NCI-H2196 (cell line): ENCODE results near the gene AMACR.
"Not testable (repeated sequence)": the region's sequence is repeated elsewhere in the genome, so short reads cannot be mapped to it uniquely, and the experiment has no call there.

Experiments
- DNase-seq: peaks from one replicate; lab custom pipeline; 2025; ENCODE audit not compliant: unreplicated experiment; lab: John Stamatoyannopoulos, UW

Gene AMACR

GRCh38 chr5:34037726-34038125 is 29.9 kb upstream of the AMACR start:
- no peak for DNase-seq

DNA sequence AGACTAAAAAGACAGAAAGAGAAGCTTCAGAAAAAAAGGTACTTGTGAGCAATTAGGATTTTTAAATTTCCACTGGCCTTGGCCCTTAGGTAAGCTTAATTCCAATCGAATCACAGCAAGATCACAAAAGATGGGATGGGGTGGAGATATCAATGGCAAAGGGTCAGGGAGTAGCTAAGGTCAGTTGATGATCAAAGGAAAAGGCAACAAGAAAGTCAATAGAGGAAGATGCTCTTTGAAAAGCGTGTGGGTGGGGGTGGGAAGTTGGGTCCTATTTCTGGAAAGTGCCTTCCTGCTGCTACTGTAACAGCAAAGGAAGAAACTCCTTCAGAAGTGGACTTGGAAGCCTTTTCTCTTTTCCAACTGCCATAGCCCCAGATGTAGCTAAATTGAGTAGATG is 27.9 kb upstream of the AMACR start:
- peak; percentile 40 for DNase-seq

- DNase-seq: no peak
Observed at GRCh38 chr5:34034534-34035327, 26.9 kb upstream of the AMACR start.

DNA sequence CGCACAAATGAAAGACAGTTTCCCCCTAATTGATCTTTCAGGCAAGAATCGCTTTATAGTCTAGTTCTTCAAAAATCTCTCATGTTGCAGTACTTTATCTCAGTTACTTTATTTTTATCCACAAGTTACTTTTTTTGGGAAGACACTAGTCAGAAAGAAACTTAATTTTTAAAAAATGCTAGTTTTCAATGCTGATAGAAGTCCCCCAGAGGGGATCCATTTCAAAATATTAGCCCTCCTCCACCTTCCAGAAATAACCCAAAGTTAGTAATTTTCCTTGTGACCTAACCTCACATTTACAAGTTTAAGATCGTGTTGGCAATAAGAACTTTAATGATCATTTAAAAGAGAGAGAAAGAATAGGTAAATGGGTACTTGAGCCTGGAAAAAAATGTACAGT is 24.1 kb upstream of the AMACR start:
- no peak for DNase-seq

DNA sequence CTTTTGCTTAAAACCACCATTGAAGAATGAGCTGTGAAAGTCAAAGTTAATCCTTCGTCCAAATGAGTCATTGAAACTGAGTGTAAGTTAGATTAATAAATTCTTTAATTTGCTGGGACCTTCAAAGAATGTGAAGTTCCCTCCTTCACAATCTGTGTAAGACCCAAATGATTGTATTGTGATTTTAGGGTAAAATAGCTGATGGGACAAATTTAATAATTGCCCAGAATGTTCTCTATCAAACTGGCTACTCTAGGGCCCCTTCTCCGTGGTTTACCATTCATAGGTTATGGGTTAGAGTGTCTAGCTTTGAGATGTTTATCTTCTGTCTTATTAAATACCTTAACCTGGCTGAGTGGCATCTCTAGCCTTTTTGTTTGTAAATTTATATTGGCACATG is 23.3 kb upstream of the AMACR start:
- DNase-seq: no peak

- DNase-seq: not testable (repeated sequence)
Observed at GRCh38 chr5:34030585-34030984, 22.7 kb upstream of the AMACR start.

DNA sequence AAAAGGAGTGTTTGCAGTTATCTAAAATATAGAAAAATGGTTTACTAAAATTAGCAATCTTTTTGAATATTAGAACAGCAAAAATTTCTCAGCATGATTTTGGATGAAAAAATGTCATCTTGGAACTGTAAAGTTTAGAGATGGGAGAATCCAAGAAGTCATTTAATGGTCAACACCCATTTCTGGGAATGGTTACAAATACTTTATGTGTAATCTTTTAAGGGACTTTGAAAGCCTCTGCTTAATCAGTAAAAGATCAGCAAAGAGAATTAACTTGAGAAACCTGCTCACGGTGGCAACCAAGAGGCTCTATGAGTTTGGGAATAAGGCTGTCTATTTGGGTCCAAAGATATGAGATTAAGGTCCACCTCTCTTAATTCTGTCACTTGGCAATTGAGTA is 22.2 kb upstream of the AMACR start:
- DNase-seq: no peak

GRCh38 chr5:34028349-34028748 is 20.5 kb upstream of the AMACR start:
- no peak for DNase-seq

- peak; percentile 65 for DNase-seq
Observed at GRCh38 chr5:34026089-34026761, 18.4 kb upstream of the AMACR start.

- no peak for DNase-seq
Observed at GRCh38 chr5:34022121-34022705, 14.4 kb upstream of the AMACR start.

- DNase-seq: no peak
Observed at GRCh38 chr5:34021334-34021733, 13.5 kb upstream of the AMACR start.

- no peak for DNase-seq
Observed at GRCh38 chr5:34020726-34021125, 12.9 kb upstream of the AMACR start.

- DNase-seq: no peak
Observed at GRCh38 chr5:34017254-34017653, 9.4 kb upstream of the AMACR start.

GRCh38 chr5:34016750-34017149 is 8.9 kb upstream of the AMACR start:
- no peak for DNase-seq

DNA sequence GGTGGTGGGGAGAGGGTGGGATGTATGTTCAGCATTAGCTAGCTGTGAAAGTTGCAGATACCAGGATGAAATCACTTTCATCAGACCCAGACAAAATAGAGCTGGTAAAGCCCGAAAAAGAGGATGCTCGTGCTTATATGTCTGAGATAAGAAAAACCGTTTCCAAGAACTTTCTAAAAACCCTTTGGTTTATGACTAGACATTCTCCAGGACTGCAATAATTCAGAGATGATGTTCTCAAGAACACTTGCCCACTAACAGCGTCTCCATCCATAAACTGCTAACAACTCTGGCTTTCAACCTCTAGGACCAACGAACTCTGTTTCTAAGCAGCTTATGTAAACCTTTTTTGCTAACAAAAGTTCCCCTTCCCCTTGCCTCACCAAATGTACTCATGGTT is 8.4 kb upstream of the AMACR start:
- DNase-seq: no peak

DNA sequence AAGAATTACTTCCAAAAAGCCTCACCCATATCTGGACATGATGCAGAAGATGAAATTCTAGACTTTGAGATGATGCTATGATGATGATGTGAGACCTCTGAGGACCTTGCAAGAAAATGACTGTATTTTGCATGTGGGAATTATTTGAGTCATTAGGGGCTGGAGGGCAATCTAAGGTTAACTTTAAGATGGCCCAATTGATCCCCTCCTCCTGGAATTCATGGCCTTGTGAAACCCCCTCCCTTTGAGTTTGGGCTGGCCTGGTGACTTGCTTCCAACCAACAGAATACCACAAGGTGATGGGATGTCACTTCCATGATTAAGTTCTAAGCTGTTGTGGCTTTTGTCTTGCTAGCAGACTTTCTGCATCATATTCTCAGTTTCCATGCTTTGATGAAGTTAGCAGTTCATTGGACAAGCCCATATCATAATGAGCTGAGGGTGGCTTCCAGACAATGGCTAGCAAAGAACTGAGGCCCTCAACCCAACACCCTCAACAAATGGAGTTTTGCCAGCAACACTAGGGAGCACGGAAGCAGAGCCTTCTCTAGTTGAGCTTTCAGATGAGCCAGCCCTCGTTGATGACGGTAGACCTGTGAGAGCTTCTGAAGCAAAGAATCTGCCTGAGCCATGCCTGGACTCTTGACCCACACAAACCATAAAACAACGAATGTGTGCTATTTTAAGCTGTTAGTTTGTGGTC is 7.4 kb upstream of the AMACR start:
- DNase-seq: no peak

DNA sequence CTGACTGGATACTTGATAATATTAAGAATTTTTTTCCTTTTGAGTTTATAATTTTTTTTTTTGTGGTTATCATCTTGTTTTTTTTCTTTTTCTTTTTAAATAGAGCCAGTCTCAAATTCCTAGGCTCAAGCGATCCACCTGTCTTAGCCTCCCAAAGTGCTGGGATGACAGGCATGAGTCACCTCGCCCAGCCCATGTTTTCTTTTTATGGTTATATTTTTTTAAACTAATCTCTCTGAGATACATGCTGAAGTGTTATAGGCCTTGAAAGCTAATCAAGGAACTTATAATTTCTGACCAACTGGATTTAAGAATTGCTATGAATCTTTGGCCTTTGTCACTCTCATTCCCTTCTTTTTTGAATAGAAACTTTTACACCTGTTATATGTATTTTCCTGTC is 6.8 kb upstream of the AMACR start:
- no peak for DNase-seq

GRCh38 chr5:34013547-34013946 is 5.7 kb upstream of the AMACR start:
- no peak for DNase-seq

- peak; percentile 56 for DNase-seq
Observed at GRCh38 chr5:34012791-34013190, 4.9 kb upstream of the AMACR start.

GRCh38 chr5:34011536-34011935 is 3.7 kb upstream of the AMACR start:
- peak; percentile 41 for DNase-seq

- DNase-seq: peak; percentile 57
Observed at GRCh38 chr5:34010146-34010545, 2.3 kb upstream of the AMACR start.

GRCh38 chr5:34009610-34010009 is 1.8 kb upstream of the AMACR start:
- no peak for DNase-seq
